Germinal center (tissue), 1 donor: Measurements from ENCODE around the gene CBLN2.

ENCODE experiments used
- DNase-seq: peaks from one replicate; pipeline ENCODE4 v3.0.0; 2012; ENCODE audit warnings: mixed read lengths, low spot score

CBLN2 gene

DNA sequence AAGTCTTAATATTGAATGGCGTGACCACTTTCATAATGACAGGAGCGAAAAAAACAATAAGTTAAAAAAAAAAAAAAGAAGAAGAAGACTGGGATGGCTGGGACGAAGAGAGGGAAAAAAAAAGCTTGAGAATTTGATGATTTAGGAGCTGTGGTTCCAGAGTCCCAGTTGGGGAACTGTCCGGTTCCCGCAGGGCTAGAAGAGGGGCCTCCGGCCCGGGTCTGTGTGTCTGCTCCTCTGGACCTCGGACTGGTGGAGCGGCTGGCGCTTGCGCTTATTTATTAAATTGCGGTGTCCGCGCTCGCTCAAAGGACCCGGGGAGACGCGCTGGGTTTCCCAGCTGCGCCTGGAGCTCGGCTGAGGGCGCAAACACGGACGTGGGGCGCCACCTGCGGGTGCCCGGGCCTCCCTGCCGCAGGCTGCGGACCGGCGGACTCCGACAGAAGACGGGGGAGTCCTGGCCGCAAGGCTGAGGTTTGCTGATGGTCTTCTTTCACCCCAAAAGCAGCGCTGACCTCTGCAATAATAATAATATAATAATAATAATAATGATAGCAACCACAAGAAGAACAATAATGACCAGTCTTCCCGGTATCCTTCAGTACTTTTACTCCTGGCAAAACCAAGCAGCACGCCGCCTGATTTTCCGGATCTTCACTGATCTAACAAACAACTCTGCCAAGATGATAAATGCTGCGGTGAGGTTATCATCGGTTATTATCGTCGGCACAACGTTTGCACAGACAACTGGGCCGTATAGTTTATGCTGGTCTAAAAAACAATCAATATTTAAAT, at the start of gene CBLN2:
Gene CBLN2, minus strand, starts transcription at position 251 of the 795 bp plus-strand sequence. CDS start 2,182 bp downstream, outside the sequence.
- peak; percentile 66 for DNase-seq

DNA sequence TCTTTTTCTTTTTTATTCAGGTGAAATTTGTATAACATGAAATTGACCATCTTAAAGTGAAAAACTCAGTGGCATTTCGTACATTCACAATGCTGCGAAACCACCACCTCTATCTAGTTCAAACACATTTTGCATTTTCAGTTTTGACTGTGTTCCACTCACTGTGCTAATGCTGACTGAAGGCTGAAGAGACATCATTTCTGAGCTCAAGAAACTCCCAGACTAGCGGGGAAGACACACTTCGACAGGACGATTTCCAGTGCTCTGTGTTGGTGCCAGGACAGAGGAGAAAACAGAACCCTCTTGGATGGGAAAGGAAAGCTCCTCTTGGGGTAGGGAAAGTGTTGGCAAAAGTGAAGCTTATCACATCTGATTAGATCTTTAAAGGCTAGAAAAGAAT, 44.2 kb upstream of the CBLN2 start:
- DNase-seq, result no peak

- no peak for DNase-seq
These were observed 40.6 kb upstream of the CBLN2 start for GRCh38 chr18:72584787-72585186.

- DNase-seq, result no peak
These were observed 37.8 kb upstream of the CBLN2 start for GRCh38 chr18:72581976-72582375.

DNA sequence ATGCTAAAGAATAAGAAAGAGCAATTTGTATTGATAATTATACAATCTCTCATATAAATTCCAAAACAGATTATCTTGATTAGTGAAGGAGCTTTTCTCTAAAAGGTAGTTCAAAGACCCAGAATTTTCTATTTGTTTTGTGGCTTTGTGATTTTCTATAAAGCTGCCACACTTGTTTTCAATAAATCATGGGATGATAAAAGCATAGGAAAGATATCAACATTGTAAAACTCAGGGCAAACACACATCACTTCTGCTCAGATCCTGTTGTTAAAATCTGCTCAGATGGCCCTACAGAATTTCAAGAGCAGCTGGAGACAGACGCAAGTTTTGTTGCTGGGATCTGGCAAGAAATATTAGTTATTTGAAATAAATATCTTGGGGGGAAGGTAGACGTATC, 28.8 kb upstream of the CBLN2 start:
- DNase-seq, result no peak

DNA sequence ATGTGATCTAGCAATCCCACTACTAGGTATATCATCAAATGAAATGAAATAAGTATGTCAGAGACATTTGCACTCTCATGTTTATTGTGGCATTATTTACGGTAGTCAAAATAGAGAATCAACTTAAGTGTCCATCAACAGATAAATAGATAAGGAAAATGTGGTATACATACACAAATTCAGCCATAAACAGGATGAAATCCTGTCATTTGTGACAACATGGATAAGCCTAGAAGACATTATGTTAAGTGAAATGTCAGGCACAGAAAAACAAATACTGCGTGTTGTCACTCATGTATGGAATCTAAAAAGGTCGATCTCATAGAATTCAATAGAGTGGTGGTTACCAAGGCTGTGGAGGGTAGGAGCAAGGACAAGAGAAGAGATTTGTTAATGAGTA, 22.1 kb upstream of the CBLN2 start:
- DNase-seq, result no peak

- DNase-seq, result no peak
These were observed 11.8 kb upstream of the CBLN2 start for GRCh38 chr18:72555968-72556367.

DNA sequence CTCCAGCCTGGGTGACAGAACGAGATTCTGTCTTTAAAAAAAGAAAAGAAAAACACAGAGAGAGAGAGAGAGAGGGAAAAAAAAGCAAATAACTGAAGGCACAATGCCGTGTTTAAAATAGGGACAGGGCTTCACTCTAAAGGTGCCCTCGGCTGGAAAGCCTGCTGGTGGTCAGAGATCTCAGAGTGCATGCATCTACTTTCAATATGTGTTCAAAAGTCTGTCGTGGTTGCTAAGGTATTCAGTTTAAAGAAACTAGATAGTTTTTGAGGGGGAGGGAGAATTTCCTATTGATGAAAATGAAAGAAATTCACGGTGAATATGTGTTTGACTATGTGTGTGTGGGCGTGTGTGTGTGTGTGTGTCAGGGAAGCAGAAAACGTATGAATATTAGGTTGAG, 11.0 kb upstream of the CBLN2 start:
- DNase-seq, result no peak

GRCh38 chr18:72543357-72544055, 636 bp downstream of the CBLN2 start:
- no peak for DNase-seq

DNA sequence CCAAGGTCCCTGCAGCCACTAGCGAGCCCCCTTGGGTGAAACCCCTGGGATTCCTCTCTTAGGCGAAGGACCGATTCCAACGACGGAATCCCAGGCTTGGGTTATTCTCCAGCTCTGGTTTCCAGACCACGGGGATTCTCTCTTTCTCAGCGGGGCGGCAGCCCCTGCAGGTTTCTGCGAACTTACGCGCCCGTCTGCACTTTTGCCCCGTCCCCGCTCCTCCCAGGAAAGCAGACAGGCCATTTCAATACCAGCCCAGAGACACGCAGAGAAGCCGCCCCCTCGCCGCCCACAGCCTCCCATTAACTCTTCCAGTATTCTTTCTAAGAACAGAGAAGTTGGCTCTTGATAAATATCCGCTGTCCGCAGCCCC, 1.2 kb downstream of the CBLN2 start:
- peak; percentile 13 for DNase-seq

- DNase-seq, result no peak
These were observed 1.8 kb downstream of the CBLN2 start for GRCh38 chr18:72542342-72542741.

DNA sequence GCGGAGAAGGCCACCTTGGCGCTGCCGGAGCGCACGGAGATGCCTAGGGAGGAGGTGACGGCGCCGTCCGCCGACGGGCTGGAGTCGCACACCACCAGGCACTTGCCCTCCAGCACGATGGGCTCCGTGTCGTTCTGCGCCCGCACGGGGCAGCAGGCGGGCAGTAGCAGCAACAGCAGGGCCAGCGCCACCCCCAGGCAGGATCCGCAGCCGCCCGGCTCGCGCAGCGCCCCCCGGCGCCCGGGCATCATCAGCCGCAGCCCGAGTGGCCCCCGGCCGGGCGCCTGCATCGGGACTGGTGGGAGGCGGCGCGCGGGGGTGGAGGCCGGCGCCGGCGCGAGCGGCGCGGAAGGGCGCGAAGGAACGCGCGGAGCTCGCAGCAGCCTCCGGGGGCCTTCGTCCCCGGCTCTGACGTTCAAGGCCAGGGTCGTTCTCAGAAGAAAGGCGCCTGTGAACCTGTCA, 2.2 kb downstream of the CBLN2 start:
- DNase-seq, result peak; percentile 10

DNA sequence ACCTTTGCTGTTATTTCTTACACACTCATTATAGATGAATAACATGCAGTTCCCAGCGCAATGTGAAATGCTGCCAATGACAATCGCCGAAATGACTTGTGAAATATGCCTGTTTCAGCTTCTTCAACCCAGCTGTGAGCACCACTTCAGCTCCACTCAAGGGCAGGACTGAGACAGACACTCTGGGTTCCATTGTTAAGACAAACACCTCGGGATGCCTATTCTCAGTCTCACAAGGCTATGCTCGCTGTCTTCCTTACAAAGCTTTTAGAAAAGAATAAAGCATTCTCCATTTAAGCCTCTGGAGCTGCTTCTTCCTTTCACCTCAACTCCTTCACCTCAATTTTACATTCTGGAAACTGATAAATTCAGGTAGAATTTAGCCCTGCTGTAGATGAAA, 4.2 kb downstream of the CBLN2 start:
- no peak for DNase-seq

DNA sequence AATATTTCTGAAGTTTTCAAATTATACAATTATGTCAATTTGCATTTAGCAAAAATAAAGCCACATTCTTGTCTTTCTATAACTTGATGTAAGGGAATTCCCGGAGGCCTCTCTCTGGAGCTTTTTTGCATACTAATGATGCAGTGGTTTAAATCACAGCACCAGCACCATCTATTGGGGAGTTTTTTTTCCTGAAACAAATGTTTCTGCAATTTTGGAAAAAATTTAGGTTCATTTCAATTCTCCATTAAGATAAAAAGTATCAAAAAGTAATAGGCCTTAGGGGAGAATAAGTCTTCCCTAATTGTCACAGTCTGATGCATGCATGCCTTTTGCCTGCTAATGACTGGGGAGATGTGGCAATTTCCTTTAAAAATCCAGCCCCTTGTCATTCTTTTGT, 13.5 kb downstream of the CBLN2 start:
- no peak for DNase-seq

GRCh38 chr18:72504866-72505265, 39.3 kb downstream of the CBLN2 start:
- no peak for DNase-seq

DNA sequence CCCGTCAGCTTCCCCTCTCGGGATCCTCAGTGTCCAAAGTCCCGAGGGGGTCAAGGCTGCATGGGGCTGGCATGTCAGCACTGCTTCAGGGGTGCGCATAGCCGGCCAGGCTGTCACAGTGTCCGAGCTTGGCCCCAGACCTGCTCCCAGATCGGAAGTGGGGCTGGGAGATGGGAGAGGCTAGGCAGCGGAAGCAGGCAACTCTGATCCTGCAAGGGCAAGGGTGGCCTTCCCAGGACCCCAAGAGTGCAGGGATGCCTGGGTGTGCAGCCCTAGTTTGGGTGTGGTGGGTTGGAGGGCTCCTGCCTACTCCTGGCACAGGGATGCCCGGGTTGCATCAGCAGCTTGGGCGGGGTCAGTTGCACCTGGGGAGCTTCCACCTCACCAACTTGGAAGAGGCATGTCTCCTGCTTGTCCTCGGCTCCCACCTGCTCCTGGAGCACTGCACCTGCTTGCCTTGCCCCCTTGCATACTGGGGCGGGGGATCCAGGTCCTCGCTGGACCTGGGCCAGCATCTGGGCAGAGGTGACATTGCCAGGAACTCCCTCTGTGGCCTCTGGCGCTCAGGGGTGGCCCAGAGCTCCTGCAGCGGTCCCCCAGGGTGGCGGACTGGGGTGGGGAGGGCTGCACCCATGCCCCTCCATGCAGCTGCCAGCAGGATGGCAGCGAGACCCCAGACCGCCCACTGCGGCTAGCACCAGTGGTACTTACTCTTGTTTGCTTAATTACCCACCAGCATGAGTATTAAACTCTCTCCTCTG, 41.3 kb downstream of the CBLN2 start:
- no peak for DNase-seq

GRCh38 chr18:72492497-72492896, 51.6 kb downstream of the CBLN2 start:
- DNase-seq, result no peak
